H1 (cell line): Measurements from ENCODE around the gene CAPN13. TPM values are rescaled to one million over a fixed set of nuclear protein-coding genes. Genes with fewer than 3 reads are reported as not detected.

Experiments used
- CTCF ChIA-PET: fragments of 300-600 bp; sonication (Branson Sonifier 250); formaldehyde crosslinking; loops from one replicate; lab custom pipeline; 2021; ENCODE audit not compliant: partially characterized antibody; lab: Charles Lee
- POLR2A ChIA-PET: fragments of 300-600 bp; sonication (Branson Sonifier 250); formaldehyde crosslinking; loops from one replicate; lab custom pipeline; 2021; ENCODE audit warnings: inconsistent platforms; ENCODE audit not compliant: partially characterized antibody; lab: Charles Lee
- DNase-seq, 2 experiments: peaks; one replicate each; pipeline versions ENCODE4 v3.0.0 to v3.0.0-alpha.2; 2010 to 2022; ENCODE audit warnings: low spot score in 2 of 2, low read depth in 1 of 2, mixed read lengths in 1 of 2
- FAIRE-seq: peaks from 2 replicates; lab custom pipeline; 2011; peaks lifted over from hg19 to GRCh38; lab: Jason Lieb, UNC
- H2AFZ ChIP-seq: 2 replicates; pipeline ENCODE4 v1.8.1; 2012; ENCODE audit warnings: low read length, inconsistent platforms
- H2AK5ac ChIP-seq: 2 replicates; pipeline ENCODE4 v1.6.1; 2013; ENCODE audit warnings: low read depth, low read length
- H2BK120ac ChIP-seq: replicated peaks from 2 replicates; pipeline ENCODE3; 2013; ENCODE audit warnings: low read depth, low read length, inconsistent platforms
- H2BK12ac ChIP-seq: 2 replicates; pipeline ENCODE4 v1.6.1; 2013; ENCODE audit warnings: low read depth, low read length
- H2BK15ac ChIP-seq: 2 replicates; pipeline ENCODE4 v1.6.1; 2013; ENCODE audit warnings: low read length
- H2BK20ac ChIP-seq: 2 replicates; pipeline ENCODE4 v1.6.1; 2013; ENCODE audit warnings: low read length
- H2BK5ac ChIP-seq: 2 replicates; pipeline ENCODE4 v1.6.1; 2013; ENCODE audit warnings: low read depth, low read length
- H3K14ac ChIP-seq: 2 replicates; pipeline ENCODE4 v1.6.1; 2013; ENCODE audit warnings: inconsistent platforms; ENCODE audit not compliant: insufficient read length
- H3K18ac ChIP-seq: 2 replicates; pipeline ENCODE4 v1.6.1; 2013; ENCODE audit warnings: low read length; ENCODE audit errors: extremely low read depth
- H3K23ac ChIP-seq: 2 replicates; pipeline ENCODE4 v1.6.1; 2013; ENCODE audit warnings: inconsistent platforms; ENCODE audit not compliant: insufficient read length
- H3K23me2 ChIP-seq: 2 replicates; pipeline ENCODE4 v1.6.1; 2013; ENCODE audit warnings: low read depth, low read length
- H3K27ac ChIP-seq: 2 replicates; pipeline ENCODE4 v1.6.1; 2011; ENCODE audit warnings: low read depth, low read length, inconsistent platforms
- H3K27me3 ChIP-seq, 4 experiments: replicated peaks in 1 of 4; 1 replicate in 1 of 4; 2 replicates in 3 of 4; pipeline versions ENCODE4 v1.6.1 to v1.8.1; 2011 to 2013; ENCODE audit warnings: low read length in 3 of 4, mild to moderate bottlenecking in 3 of 4, inconsistent platforms in 2 of 4, mixed read lengths in 2 of 4, moderate library complexity in 1 of 4; ENCODE audit not compliant: control insufficient read depth in 3 of 4, insufficient read depth in 3 of 4; ENCODE audit errors: extremely low read depth in 1 of 4
- H3K36me3 ChIP-seq, 4 experiments: 2 replicates each; pipeline versions ENCODE4 v1.6.1 to v1.8.1; 2011 to 2013; ENCODE audit warnings: mild to moderate bottlenecking in 4 of 4, low read length in 3 of 4, moderate library complexity in 2 of 4, control low read depth in 1 of 4, inconsistent platforms in 1 of 4; ENCODE audit not compliant: insufficient read depth in 4 of 4, control insufficient read depth in 2 of 4
- H3K4ac ChIP-seq: replicated peaks from 2 replicates; pipeline ENCODE3; 2013; ENCODE audit warnings: low read length, low read depth, mixed read lengths, inconsistent platforms; ENCODE audit not compliant: insufficient read length
- H3K4me1 ChIP-seq, 4 experiments: replicated peaks in 1 of 4; 1 replicate in 1 of 4; 2 replicates in 3 of 4; pipeline versions ENCODE4 v1.6.1 to v1.8.1; 2011 to 2013; ENCODE audit warnings: low read length in 3 of 4, inconsistent platforms in 2 of 4, mixed read lengths in 1 of 4; ENCODE audit not compliant: insufficient read depth in 4 of 4, control insufficient read depth in 3 of 4
- H3K4me2 ChIP-seq, 2 experiments: 2 replicates each; pipeline versions ENCODE4 v1.6.1 to v1.8.1; 2011 to 2013; ENCODE audit warnings: low read depth in 2 of 2, low read length in 2 of 2, control low read depth in 1 of 2, inconsistent platforms in 1 of 2, mild to moderate bottlenecking in 1 of 2; ENCODE audit not compliant: insufficient read depth in 1 of 2
- H3K4me3 ChIP-seq, 4 experiments: fragments of 200-600, 300-600 bp in 1 of 4; sonication (generic), shearing (Covaris generic), sonication (Bioruptor Twin) in 1 of 4; 2 replicates each; pipeline versions ENCODE4 v1.5.1 to v1.8.1; 2011 to 2016; ENCODE audit warnings: low read length in 4 of 4, low read depth in 3 of 4, control low read depth in 2 of 4, inconsistent platforms in 2 of 4, mild to moderate bottlenecking in 2 of 4, mixed read lengths in 1 of 4, moderate library complexity in 1 of 4; ENCODE audit not compliant: insufficient read depth in 2 of 4; ENCODE audit errors: extremely low read depth in 1 of 4
- H3K56ac ChIP-seq: replicated peaks from 2 replicates; pipeline ENCODE3; 2013; ENCODE audit warnings: low read depth, mild to moderate bottlenecking, mixed read lengths, low read length, inconsistent platforms; ENCODE audit not compliant: insufficient read length
- H3K79me1 ChIP-seq: 2 replicates; pipeline ENCODE4 v1.6.1; 2013; ENCODE audit warnings: low read depth, low read length, control low read depth
- H3K79me2 ChIP-seq, 2 experiments: 2 replicates each; pipeline versions ENCODE4 v1.6.1 to v1.8.1; 2012 to 2013; ENCODE audit warnings: low read length in 2 of 2, mild to moderate bottlenecking in 2 of 2, inconsistent platforms in 1 of 2; ENCODE audit not compliant: insufficient read depth in 2 of 2, control insufficient read depth in 1 of 2
- H3K9ac ChIP-seq, 4 experiments: replicated peaks in 1 of 4; 1 replicate in 1 of 4; 2 replicates in 3 of 4; pipeline versions ENCODE4 v1.6.1 to v1.8.1; 2011 to 2013; ENCODE audit warnings: low read depth in 3 of 4, low read length in 3 of 4, control low read depth in 2 of 4, mild to moderate bottlenecking in 2 of 4, moderate library complexity in 2 of 4, inconsistent platforms in 1 of 4; ENCODE audit errors: extremely low read depth in 1 of 4
- H3K9me3 ChIP-seq, 2 experiments: 2 replicates each; pipeline versions ENCODE4 v1.6.1 to v1.8.1; 2012 to 2013; ENCODE audit warnings: mild to moderate bottlenecking in 2 of 2, moderate library complexity in 2 of 2, control low read depth in 1 of 2, inconsistent platforms in 1 of 2, low read depth in 1 of 2, low read length in 1 of 2, mixed read lengths in 1 of 2; ENCODE audit not compliant: insufficient read depth in 2 of 2
- H4K20me1 ChIP-seq, 2 experiments: replicated peaks in 1 of 2; 2 replicates each; pipeline versions ENCODE3 to v1.8.1; 2011 to 2013; ENCODE audit warnings: inconsistent platforms in 2 of 2, low read length in 2 of 2, mild to moderate bottlenecking in 1 of 2; ENCODE audit not compliant: insufficient read depth in 2 of 2, control insufficient read depth in 1 of 2
- H4K5ac ChIP-seq: 2 replicates; pipeline ENCODE4 v1.6.1; 2013; ENCODE audit warnings: low read length, low read depth, mixed read lengths, inconsistent platforms; ENCODE audit not compliant: insufficient read length
- H4K8ac ChIP-seq: 2 replicates; pipeline ENCODE4 v1.8.0; 2013; ENCODE audit warnings: mild to moderate bottlenecking, moderate library complexity, low read length, inconsistent platforms; ENCODE audit not compliant: insufficient read depth; ENCODE audit errors: extremely low read depth
- H4K91ac ChIP-seq: replicated peaks from 2 replicates; pipeline ENCODE3; 2013; ENCODE audit warnings: low read length, mixed read lengths, inconsistent platforms; ENCODE audit not compliant: insufficient read length
- ASH2L ChIP-seq: fragments of 200-600, 300-600 bp; sonication (generic); IDR thresholded peaks from one replicate; pipeline ENCODE4 v1.7.1; 2017; ENCODE audit warnings: low read length
- EGR1 ChIP-seq: IDR thresholded peaks from 2 replicates; pipeline ENCODE4 v1.6.1; 2011; ENCODE audit warnings: low read depth, low read length, borderline replicate concordance
- EP300 ChIP-seq, 2 experiments: IDR thresholded peaks; 1 replicate in 1 of 2; 2 replicates in 1 of 2; pipeline ENCODE4 v1.6.1; 2011 to 2012; ENCODE audit warnings: low read depth in 2 of 2, low read length in 2 of 2, mild to moderate bottlenecking in 2 of 2, borderline replicate concordance in 1 of 2, inconsistent platforms in 1 of 2, moderate library complexity in 1 of 2
- GABPA ChIP-seq: IDR thresholded peaks from 2 replicates; pipeline ENCODE4 v1.6.1; 2011; ENCODE audit warnings: mild to moderate bottlenecking, low read length, moderate library complexity, borderline replicate concordance; ENCODE audit not compliant: insufficient read depth
- KDM4A ChIP-seq: IDR thresholded peaks from one replicate; pipeline ENCODE4 v1.7.1; 2012; ENCODE audit warnings: low read depth, mild to moderate bottlenecking, moderate library complexity, low read length, inconsistent platforms; ENCODE audit not compliant: severe bottlenecking
- POLR2A ChIP-seq, 2 experiments: IDR thresholded peaks; 1 replicate in 1 of 2; 2 replicates in 1 of 2; pipeline ENCODE4 v1.6.1; 2011; ENCODE audit warnings: low read depth in 2 of 2, low read length in 2 of 2, mild to moderate bottlenecking in 2 of 2; ENCODE audit errors: control extremely low read depth in 1 of 2
- POLR2AphosphoS5 ChIP-seq: IDR thresholded peaks from 2 replicates; pipeline ENCODE4 v1.6.1; 2011; ENCODE audit warnings: low read depth, low read length
- POU5F1 ChIP-seq: IDR thresholded peaks from 2 replicates; pipeline ENCODE4 v1.6.1; 2011; ENCODE audit warnings: low read depth, mild to moderate bottlenecking, low read length, moderate library complexity
- RNF2 ChIP-seq: fragments of 200-900, 300-1000 bp; sonication (generic); IDR thresholded peaks from 2 replicates; pipeline ENCODE4 v1.7.1; 2016; ENCODE audit warnings: borderline replicate concordance, low read depth, mild to moderate bottlenecking, antibody characterized with exemption, low read length; ENCODE audit not compliant: poor library complexity, severe bottlenecking; ENCODE audit errors: missing control alignments
- SRF ChIP-seq: IDR thresholded peaks from 2 replicates; pipeline ENCODE4 v1.6.1; 2011; ENCODE audit warnings: mild to moderate bottlenecking, low read depth, low read length, moderate library complexity
- WGBS, 2 experiments: shearing (Covaris generic) in 1 of 2; methylation state at CpG; one replicate each; pipeline versions ENCODE4 v1.1.6 to v1.1.7; 2013 to 2015; ENCODE audit warnings: low lambda C conversion rate in 2 of 2, mixed read lengths in 2 of 2, inconsistent platforms in 1 of 2, low coverage in 1 of 2, missing lambda C conversion rate in 1 of 2; ENCODE audit not compliant: insufficient replicate concordance in 2 of 2, insufficient coverage in 1 of 2, insufficient read length in 1 of 2; ENCODE audit errors: extremely low coverage in 1 of 2, missing lambda C conversion rate in 1 of 2; 5-methylcytosine and 5-hydroxymethylcytosine counted together
- polyA plus RNA-seq, 7 experiments: library from polyadenylated mRNA; depleted of rRNA in 3 of 7; stranded (reverse) in 5 of 7; unstranded in 2 of 7; fragments of >200 nt in 5 of 7; fragments of 200-250 nt in 2 of 7; gene quantifications; 1 replicate in 5 of 7; 2 replicates in 1 of 7; 4 replicates in 1 of 7; pipeline versions ENCODE4 v1.2.1 to v1.2.3, GENCODE V29; 2011 to 2013; ENCODE audit warnings: missing spikeins in 2 of 7, mixed read lengths in 2 of 7
- total RNA-seq: library from RNA; stranded (reverse); fragmentation: NEBNext Ultra II Directional; extraction: Animal tissue kit (Norgen Biotek cat#: 25700); gene quantifications from 2 replicates; pipeline ENCODE4 v1.2.1, GENCODE V29; 2021
- TF ChIP-seq, protein P1 (sequence below): IDR thresholded peaks from 2 replicates; pipeline ENCODE4 v1.6.1; 2011; ENCODE audit warnings: low read depth, mild to moderate bottlenecking, low read length; ENCODE audit not compliant: insufficient read depth

Gene CAPN13
- total and polyA plus RNA-seq, 2 of the 8 experiments (the other 6 are each of a cell fraction or from before 2014, with no cell fraction given), result 2.4 TPM

DNA sequence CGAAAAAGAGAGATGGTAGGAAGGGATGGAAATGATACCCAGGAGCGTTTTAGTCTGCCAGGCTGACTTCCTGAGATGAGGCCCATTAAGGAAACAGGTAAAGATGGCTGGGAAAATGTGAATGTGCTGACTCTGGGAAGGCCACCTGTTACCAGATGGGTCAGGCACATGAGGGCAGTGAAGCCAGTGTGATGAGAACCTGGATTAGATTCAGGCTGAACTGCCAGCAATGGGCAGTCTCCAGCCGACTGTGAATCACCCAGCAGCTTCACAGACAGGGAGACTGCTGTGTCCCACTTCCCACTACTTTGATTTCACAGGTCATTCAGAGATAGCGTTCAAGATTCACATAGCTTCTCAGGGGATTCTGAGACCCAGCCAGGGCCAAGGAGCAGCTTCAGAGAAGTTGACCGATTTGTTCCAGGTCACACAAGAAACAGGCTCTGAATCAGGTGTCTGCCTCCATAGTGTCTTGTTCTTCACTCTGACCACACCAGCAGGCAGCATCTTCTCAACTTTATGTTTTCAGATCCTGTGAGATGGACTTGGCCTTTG, 26.4 kb downstream of the CAPN13 start:
- no peak overlapping the region for H3K4me2 ChIP-seq
- H2BK120ac ChIP-seq, result no peak overlapping the region
- WGBS, 2 experiments, result 96% methylated on average over 5 of the region's 5 CpGs; no CpG with 5 or more reads in 1 of the 2 experiments
- H3K27me3 ChIP-seq, result no peaks in the 10 kb centered on the region
- CTCF ChIA-PET, result interaction anchor here (0.5 to 2.1 kb wide), 3 partner anchors 9 to 542 kb away, joined by 4 to 7 read pairs (median 4); no protein-coding TSS in a partner anchor
- H3K23me2 ChIP-seq, result no peaks in the 10 kb centered on the region
- H3K56ac ChIP-seq, result no peak overlapping the region
- no peak overlapping the region for H4K5ac ChIP-seq
- 0 out of 7 replicates have a peak, but pooled peaks cover 0 to 2% (median 0%) of the 10 kb centered on the region in 4 experiments for H3K4me1 ChIP-seq
- no peaks in the 10 kb centered on the region for H4K20me1 ChIP-seq
- no peaks in the 10 kb centered on the region for H3K79me1 ChIP-seq
- H3K23ac ChIP-seq, result no peak overlapping the region
- H3K27ac ChIP-seq, result no peak overlapping the region
- no peaks in the 10 kb centered on the region for H3K36me3 ChIP-seq
- no peak overlapping the region for H2BK5ac ChIP-seq
- H3K4me3 ChIP-seq, result no peak overlapping the region
- TF ChIP-seq GABPA, result no peak
- no peak for TF ChIP-seq KDM4A
- no peak for TF ChIP-seq SRF
- no peak for TF ChIP-seq POU5F1
- no peak for TF ChIP-seq POLR2A (IDR thresholded peaks at IDR 0.05; ENCODE audit: control extremely low read depth in 1 of 2, low read depth in 2 of 2, low read length in 2 of 2)
- no peak for TF ChIP-seq RNF2
- TF ChIP-seq EGR1, result no peak
- TF ChIP-seq, protein P1, sequence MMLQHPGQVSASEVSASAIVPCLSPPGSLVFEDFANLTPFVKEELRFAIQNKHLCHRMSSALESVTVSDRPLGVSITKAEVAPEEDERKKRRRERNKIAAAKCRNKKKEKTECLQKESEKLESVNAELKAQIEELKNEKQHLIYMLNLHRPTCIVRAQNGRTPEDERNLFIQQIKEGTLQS, result no peak
- TF ChIP-seq POLR2AphosphoS5, result no peak
- no peak for TF ChIP-seq EP300 (IDR thresholded peaks at IDR 0.05; ENCODE audit: borderline replicate concordance in 1 of 2, low read depth in 2 of 2, low read length in 2 of 2)
- no peak for TF ChIP-seq ASH2L
- TF ChIP-seq, all 59 proteins: peak for 0
- FAIRE-seq, result no peak
- no peak overlapping the region for H2BK12ac ChIP-seq
- H4K91ac ChIP-seq, result no peak overlapping the region
- peak in 1 of 2 experiments; percentile 16 for DNase-seq
- no peaks in the 10 kb centered on the region for H3K9me3 ChIP-seq
- no peak overlapping the region for H3K14ac ChIP-seq
- no peaks in the 10 kb centered on the region for H3K79me2 ChIP-seq
- no peak overlapping the region for H3K9ac ChIP-seq
- no peak overlapping the region for H3K4ac ChIP-seq
- H4K8ac ChIP-seq, result no peak overlapping the region; the same call in 1 of the 2 replicates
- H2AK5ac ChIP-seq, result no peak overlapping the region
- POLR2A ChIA-PET, result interaction anchor here (1.4 kb wide), 1 partner anchor 10 kb away, joined by 3 read pairs; no protein-coding TSS in a partner anchor
- no peak overlapping the region for H3K18ac ChIP-seq
- no peak overlapping the region for H2BK20ac ChIP-seq
- H2AFZ ChIP-seq, result no peak overlapping the region
- no peak overlapping the region for H2BK15ac ChIP-seq
